HCT116 (cell line): ENCODE data around the gene SOBP. TPM values are rescaled to one million over a fixed set of nuclear protein-coding genes. Genes with fewer than 3 reads are reported as not detected.

Experiments
- ATAC-seq: fragments of 200-7000 bp; cut with Tn5 transposase; 2 replicates; pipeline ENCODE4 v1.9.1; 2020; ENCODE audit warnings: mild to moderate bottlenecking, moderate library complexity
- Bru-seq: library from RNA; stranded (reverse); fragments of 400-500 nt; gene quantifications from one replicate; lab custom pipeline; 2021; lab: Mats Ljungman, UMichigan
- BruChase-seq, 2 experiments: library from RNA; stranded (reverse); fragments of 400-500 nt; gene quantifications; one replicate each; lab custom pipeline; 2021; lab: Mats Ljungman, UMichigan
- BruUV-seq: library from RNA; stranded (reverse); fragments of 400-500 nt; replicated peaks from 2 replicates; lab custom pipeline; 2021; lab: Mats Ljungman, UMichigan
- CTCF ChIA-PET: fragments of 300-600 bp; sonication (Branson Sonifier 250); formaldehyde crosslinking; loops from one replicate; lab custom pipeline; 2021; ENCODE audit warnings: antibody characterized with exemption; lab: Charles Lee
- POLR2A ChIA-PET: fragments of 300-600, 350-600 bp; sonication (Branson Sonifier 250); formaldehyde crosslinking; loops from one replicate; lab custom pipeline; 2021; ENCODE audit warnings: antibody characterized with exemption; lab: Charles Lee
- RAD21 ChIA-PET, 2 experiments: fragments of 300-600 bp; sonication (Branson Sonifier 250); formaldehyde crosslinking; loops; one replicate each; lab custom pipeline; 2023; ENCODE audit warnings: low total read pairs in 2 of 2; ENCODE audit not compliant: uncharacterized antibody in 2 of 2, unreplicated experiment in 2 of 2, low non-redundant PET in 1 of 2; lab: Charles Lee
- DNase-seq: peaks from one replicate; pipeline ENCODE4 v3.0.0-alpha.2; 2010; ENCODE audit warnings: low read depth, low spot score
- H2AFZ ChIP-seq: fragments of 200-600 bp; shearing (Covaris generic), sonication (generic); 2 replicates; pipeline ENCODE4 v1.6.1; 2017; ENCODE audit warnings: low read depth, mixed run types, mixed read lengths, antibody characterized with exemption, low read length; ENCODE audit not compliant: poor library complexity, severe bottlenecking
- H3K27ac ChIP-seq: 2 replicates; pipeline ENCODE4 v1.5.1; 2012; ENCODE audit warnings: low read depth, low read length
- H3K27me3 ChIP-seq: fragments of 200-600 bp; sonication (generic); 2 replicates; pipeline ENCODE4 v1.6.1; 2016; ENCODE audit warnings: mixed run types, low read length, mixed read lengths; ENCODE audit not compliant: insufficient read depth
- H3K36me3 ChIP-seq, 2 experiments: fragments of 200-500 bp in 1 of 2; fragments of 200-600 bp in 1 of 2; sonication (Bioruptor generic) in 1 of 2; sonication (generic) in 1 of 2; 2 replicates each; pipeline versions ENCODE4 v1.5.1 to v1.6.1; 2014 to 2016; ENCODE audit warnings: low read length in 2 of 2, inconsistent platforms in 1 of 2, mixed read lengths in 1 of 2, mixed run types in 1 of 2; ENCODE audit not compliant: insufficient read depth in 2 of 2, control insufficient read depth in 1 of 2
- H3K4me1 ChIP-seq, 2 experiments: fragments of 200-600 bp in 1 of 2; sonication (generic) in 1 of 2; 2 replicates each; pipeline versions ENCODE4 v1.5.1 to v1.6.1; 2012 to 2017; ENCODE audit warnings: low read length in 2 of 2, inconsistent platforms in 1 of 2, mild to moderate bottlenecking in 1 of 2, mixed read lengths in 1 of 2, mixed run types in 1 of 2, moderate library complexity in 1 of 2; ENCODE audit not compliant: insufficient read depth in 2 of 2, control insufficient read depth in 1 of 2
- H3K4me2 ChIP-seq: fragments of 200-600 bp; sonication (generic); 2 replicates; pipeline ENCODE4 v1.6.1; 2017; ENCODE audit warnings: mixed run types, low read length, mixed read lengths
- H3K4me3 ChIP-seq, 2 experiments: fragments of 200-600 bp in 1 of 2; sonication (generic) in 1 of 2; replicated peaks in 1 of 2; 2 replicates each; pipeline ENCODE4 v1.5.1; 2011 to 2016; ENCODE audit warnings: low read length in 2 of 2, control low read depth in 1 of 2, low read depth in 1 of 2, mild to moderate bottlenecking in 1 of 2, mixed read lengths in 1 of 2, mixed run types in 1 of 2
- H3K79me2 ChIP-seq: fragments of 200-600 bp; sonication (generic); 2 replicates; pipeline ENCODE4 v1.6.1; 2017; ENCODE audit warnings: mild to moderate bottlenecking, mixed run types, low read length, moderate library complexity, mixed read lengths; ENCODE audit not compliant: insufficient read depth
- H3K9ac ChIP-seq: fragments of 200-600 bp; sonication (generic); 2 replicates; pipeline ENCODE4 v1.6.1; 2016; ENCODE audit warnings: low read length, mixed read lengths
- H3K9me2 ChIP-seq: fragments of 200-600 bp; sonication (generic), shearing (Covaris generic); 2 replicates; pipeline ENCODE4 v1.6.1; 2017; ENCODE audit warnings: mixed run types, mild to moderate bottlenecking, moderate library complexity; ENCODE audit not compliant: insufficient read depth
- H3K9me3 ChIP-seq, 2 experiments: fragments of 200-500 bp in 1 of 2; fragments of 200-600 bp in 1 of 2; sonication (Bioruptor generic) in 1 of 2; sonication (generic) in 1 of 2; 2 replicates each; pipeline ENCODE4 v1.6.1; 2014 to 2017; ENCODE audit warnings: low read length in 2 of 2, mixed read lengths in 2 of 2, inconsistent platforms in 1 of 2, low read depth in 1 of 2, mild to moderate bottlenecking in 1 of 2, mixed run types in 1 of 2, moderate library complexity in 1 of 2; ENCODE audit not compliant: control insufficient read depth in 1 of 2, insufficient read depth in 1 of 2
- H4K20me1 ChIP-seq: fragments of 200-600 bp; sonication (generic), shearing (Covaris generic); 2 replicates; pipeline ENCODE4 v1.6.1; 2017; ENCODE audit warnings: mixed run types, mild to moderate bottlenecking, moderate library complexity; ENCODE audit not compliant: insufficient read depth
- CEBPB ChIP-seq: IDR thresholded peaks from 2 replicates; pipeline ENCODE4 v1.6.1; 2012; ENCODE audit warnings: low read depth
- FOSL1 ChIP-seq: IDR thresholded peaks from 2 replicates; pipeline ENCODE4 v1.6.1; 2012; ENCODE audit warnings: low read depth
- MAX ChIP-seq: IDR thresholded peaks from 2 replicates; pipeline ENCODE4 v1.6.1; 2012
- POLR2AphosphoS5 ChIP-seq: IDR thresholded peaks from 2 replicates; pipeline ENCODE4 v1.6.1; 2011; ENCODE audit warnings: mild to moderate bottlenecking, low read depth, low read length, moderate library complexity
- SP1 ChIP-seq: IDR thresholded peaks from 2 replicates; pipeline ENCODE4 v1.6.1; 2012; ENCODE audit warnings: low read depth
- SRF ChIP-seq: IDR thresholded peaks from 2 replicates; pipeline ENCODE4 v1.6.1; 2012; ENCODE audit warnings: low read depth
- ZBTB33 ChIP-seq: IDR thresholded peaks from 2 replicates; pipeline ENCODE4 v1.6.1; 2011; ENCODE audit warnings: mild to moderate bottlenecking, low read length, moderate library complexity; ENCODE audit not compliant: insufficient replicate concordance; ENCODE audit errors: extremely low read depth
- ZFX ChIP-seq: fragments of 450-650 bp; IDR thresholded peaks from 2 replicates; pipeline ENCODE4 v1.6.1; 2017
- ZNF274 ChIP-seq: fragments of 200-500 bp; sonication (Bioruptor generic); IDR thresholded peaks from 2 replicates; pipeline ENCODE4 v1.6.1; 2014; ENCODE audit warnings: mild to moderate bottlenecking, low read depth, low read length, inconsistent platforms
- intact Hi-C: fragments of 100-400 bp; cut with micrococcal nuclease; formaldehyde crosslinking; loops from 2 replicates; pipeline ENCODE4 v1.10.0; 2022
- long read RNA-seq: library from polyadenylated mRNA; unstranded; transcript quantifications from one replicate; pipeline ENCODE4 v2.0.0, GENCODE V29; 2021; ENCODE audit not compliant: unreplicated experiment
- polyA plus RNA-seq: library from polyadenylated mRNA; unstranded; fragments of >200 nt; gene quantifications from 2 replicates; pipeline ENCODE4 v1.2.1, GENCODE V29; 2012; ENCODE audit warnings: missing spikeins
- total RNA-seq: library from RNA; stranded (reverse); gene quantifications from one replicate; pipeline ENCODE4 v1.2.1, GENCODE V29; 2021; ENCODE audit not compliant: unreplicated experiment
- TF ChIP-seq, protein P1 (sequence below): IDR thresholded peaks from 2 replicates; pipeline ENCODE4 v1.6.1; 2012; ENCODE audit warnings: low read depth

The SOBP gene
- 2.6 TPM for total RNA-seq
- polyA plus RNA-seq, result 0.45 and 0.91 TPM in 2 replicates
- percentile 50 among the genes with signal in this experiment for Bru-seq, nascent RNA
- BruChase-seq, experiment 1, labeled RNA remaining after a 6-hour chase, result percentile 43 among the genes with signal in this experiment
- BruChase-seq, experiment 2, labeled RNA remaining after a 2-hour chase, result percentile 46 among the genes with signal in this experiment
- long read RNA-seq, partial matches to known transcripts, result 3 of 6 reads
- long read RNA-seq, other reads (novel, unspliced or antisense), result 3 of 6 reads

GRCh38 chr6:107489636-107490565, at the start of gene SOBP:
Gene SOBP, plus strand, starts transcription at chr6:107490117. Its CDS starts 500 bp downstream, at chr6:107490617.
- CTCF ChIA-PET, result no interaction called here
- intact Hi-C loops, result no loop called here
- POLR2A ChIA-PET, result no interaction called here

GRCh38 chr6:107440936-107441335, 49.0 kb upstream of the SOBP start:
- H3K9me2 ChIP-seq, result no peaks in the 10 kb centered on the region
- no peaks in the 10 kb centered on the region for H3K4me1 ChIP-seq
- H3K9ac ChIP-seq, result no peak overlapping the region
- ChIA-PET RAD21 (no interaction called here), POLR2A (interaction anchor here (0.5 kb wide), 1 partner anchor 395 kb away, joined by 4 read pairs; no protein-coding TSS in a partner anchor), CTCF (no interaction called here)
- H3K9me3 ChIP-seq, result no peaks in the 10 kb centered on the region
- H4K20me1 ChIP-seq, result no peaks in the 10 kb centered on the region
- ATAC-seq (no peak), DNase-seq (no peak)
- intact Hi-C loops, result no loop called here
- no peak overlapping the region for H3K4me3 ChIP-seq
- H3K27me3 ChIP-seq, result no peaks in the 10 kb centered on the region
- peaks cover 6% of the 10 kb centered on the region; the same call in 1 of the 2 replicates for H3K79me2 ChIP-seq
- no TSS peak for BruUV-seq
- no peak overlapping the region for H3K4me2 ChIP-seq
- no peak overlapping the region for H2AFZ ChIP-seq
- no peak overlapping the region for H3K27ac ChIP-seq
- H3K36me3 ChIP-seq, result no peaks in the 10 kb centered on the region
- TF ChIP-seq MAX (no peak), ZBTB33 (no peak), ZNF274 (no peak)
- TF ChIP-seq, protein P1, sequence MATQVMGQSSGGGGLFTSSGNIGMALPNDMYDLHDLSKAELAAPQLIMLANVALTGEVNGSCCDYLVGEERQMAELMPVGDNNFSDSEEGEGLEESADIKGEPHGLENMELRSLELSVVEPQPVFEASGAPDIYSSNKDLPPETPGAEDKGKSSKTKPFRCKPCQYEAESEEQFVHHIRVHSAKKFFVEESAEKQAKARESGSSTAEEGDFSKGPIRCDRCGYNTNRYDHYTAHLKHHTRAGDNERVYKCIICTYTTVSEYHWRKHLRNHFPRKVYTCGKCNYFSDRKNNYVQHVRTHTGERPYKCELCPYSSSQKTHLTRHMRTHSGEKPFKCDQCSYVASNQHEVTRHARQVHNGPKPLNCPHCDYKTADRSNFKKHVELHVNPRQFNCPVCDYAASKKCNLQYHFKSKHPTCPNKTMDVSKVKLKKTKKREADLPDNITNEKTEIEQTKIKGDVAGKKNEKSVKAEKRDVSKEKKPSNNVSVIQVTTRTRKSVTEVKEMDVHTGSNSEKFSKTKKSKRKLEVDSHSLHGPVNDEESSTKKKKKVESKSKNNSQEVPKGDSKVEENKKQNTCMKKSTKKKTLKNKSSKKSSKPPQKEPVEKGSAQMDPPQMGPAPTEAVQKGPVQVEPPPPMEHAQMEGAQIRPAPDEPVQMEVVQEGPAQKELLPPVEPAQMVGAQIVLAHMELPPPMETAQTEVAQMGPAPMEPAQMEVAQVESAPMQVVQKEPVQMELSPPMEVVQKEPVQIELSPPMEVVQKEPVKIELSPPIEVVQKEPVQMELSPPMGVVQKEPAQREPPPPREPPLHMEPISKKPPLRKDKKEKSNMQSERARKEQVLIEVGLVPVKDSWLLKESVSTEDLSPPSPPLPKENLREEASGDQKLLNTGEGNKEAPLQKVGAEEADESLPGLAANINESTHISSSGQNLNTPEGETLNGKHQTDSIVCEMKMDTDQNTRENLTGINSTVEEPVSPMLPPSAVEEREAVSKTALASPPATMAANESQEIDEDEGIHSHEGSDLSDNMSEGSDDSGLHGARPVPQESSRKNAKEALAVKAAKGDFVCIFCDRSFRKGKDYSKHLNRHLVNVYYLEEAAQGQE, result no peak

More at GRCh38 chr6:107489636-107490565, at the start of gene SOBP:
- H3K79me2 ChIP-seq, result no peaks in the 10 kb centered on the region
- ATAC-seq (peak; percentile 76), DNase-seq (no peak)
- H3K4me3 ChIP-seq, result peak within 1 kb of the TSS; percentile 75 to 79
- no peaks in the 10 kb centered on the region for H4K20me1 ChIP-seq
- TF ChIP-seq FOSL1 (no peak), SRF (no peak), CEBPB (no peak), POLR2AphosphoS5 (0 out of 2 replicates have a peak, but pooled peaks have one; percentile 31), ZFX (0 out of 2 replicates have a peak, but pooled peaks have one; percentile 19), SP1 (no peak)
- H2AFZ ChIP-seq, result peak within 1 kb of the TSS; percentile 86
- peak within 1 kb of the TSS; percentile 61 for H3K9ac ChIP-seq
- RAD21 ChIA-PET, result no interaction called here
- H3K27me3 ChIP-seq, result no peaks in the 10 kb centered on the region
- peak within 1 kb of the TSS; percentile 41; the same call in 1 of the 2 replicates for H3K27ac ChIP-seq
- peak within 1 kb of the TSS; percentile 89 for H3K4me2 ChIP-seq
- H3K9me3 ChIP-seq, result no peaks in the 10 kb centered on the region
- BruUV-seq, result no TSS peak
- no peaks in the 10 kb centered on the region for H3K9me2 ChIP-seq
- no peaks in the 10 kb centered on the region for H3K36me3 ChIP-seq
- H3K4me1 ChIP-seq, result peaks cover 17 to 26% of the 10 kb centered on the region in 2 experiments
